Keratinocyte (primary cell): ENCODE results near the gene TRPM2.

Source experiments
- CTCF ChIP-seq, 3 experiments: IDR thresholded peaks in 1 of 3; conservative IDR thresholded peaks in 1 of 3; optimal IDR thresholded peaks in 1 of 3; 2 replicates in 2 of 3; 3 replicates in 1 of 3; pipeline versions ENCODE3 to v1.5.1; 2011; ENCODE audit warnings: low read length in 3 of 3, mild to moderate bottlenecking in 3 of 3, moderate library complexity in 2 of 3, control low read depth in 1 of 3, inconsistent platforms in 1 of 3; ENCODE audit not compliant: insufficient read depth in 2 of 3; ENCODE audit errors: extremely low read depth in 1 of 3
- EZH2 ChIP-seq: IDR thresholded peaks from one replicate; pipeline ENCODE4 v1.6.1; 2012; ENCODE audit warnings: inconsistent platforms, mild to moderate bottlenecking, low read length, moderate library complexity

GRCh38 chr21:44456915-44457736 lies 103.7 kb downstream of the TRPM2 start:
- TF ChIP-seq CTCF (optimal IDR thresholded peaks at IDR 0.05 in 1 of 3, IDR thresholded peaks at IDR 0.05 in 1 of 3, conservative IDR thresholded peaks at IDR 0.05 in 1 of 3; ENCODE audit: extremely low read depth in 1 of 3, insufficient read depth in 2 of 3, low read length in 3 of 3): no peak
- TF ChIP-seq EZH2: no peak
